Gastrocnemius medialis (tissue), 4 donors: ENCODE data around the gene SLC38A7.

Experiments
- CTCF ChIP-seq, 5 experiments: fragments of 450-650 bp in 3 of 5; fragments of 200-600 bp in 2 of 5; sonication (generic) in 2 of 5; IDR thresholded peaks in 4 of 5; conservative IDR thresholded peaks in 1 of 5; 1 replicate in 4 of 5; 2 replicates in 1 of 5; pipeline ENCODE4 v1.5.1; 2016 to 2019; ENCODE audit warnings: antibody characterized with exemption in 5 of 5, mild to moderate bottlenecking in 3 of 5, moderate library complexity in 3 of 5
- POLR2A ChIP-seq, 2 donors: fragments of 450-650 bp; IDR thresholded peaks; one replicate each; pipeline ENCODE4 v1.6.1; 2017; ENCODE audit warnings: antibody characterized with exemption in 2 of 2, mild to moderate bottlenecking in 2 of 2, moderate library complexity in 2 of 2

- no peak for TF ChIP-seq CTCF (IDR thresholded peaks at IDR 0.05 in 4 of 5, conservative IDR thresholded peaks at IDR 0.05 in 1 of 5)
- peak in 1 of 2 donors; percentile 25 for TF ChIP-seq POLR2A (IDR thresholded peaks at IDR 0.05)
Observed at GRCh38 chr16:58684354-58685083, at the start of gene SLC38A7.
